Spleen (tissue), 7 donors: ENCODE results near the gene LDAH.
"Not testable (repeated sequence)": the region's sequence is repeated elsewhere in the genome, so short reads cannot be mapped to it uniquely, and the experiment has no call there.

Experiments used
- POLR2A ChIP-seq, 3 donors: fragments of 450-650 bp; IDR thresholded peaks; one replicate each; pipeline ENCODE4 v1.5.1; 2017; ENCODE audit warnings: antibody characterized with exemption in 3 of 3, mild to moderate bottlenecking in 1 of 3
- TF ChIP-seq, protein P1 (sequence below), 11 experiments: fragments of 200-600 bp in 7 of 11; fragments of 450-650 bp in 4 of 11; sonication (generic) in 4 of 11; IDR thresholded peaks in 8 of 11; conservative IDR thresholded peaks in 3 of 11; 1 replicate in 7 of 11; 2 replicates in 4 of 11; pipeline versions ENCODE4 v1.4.0 to v1.8.0; 2016 to 2021; ENCODE audit warnings: antibody characterized with exemption in 11 of 11, inconsistent platforms in 4 of 11, mild to moderate bottlenecking in 1 of 11
- donor health status: DM: no; HTN: no; CAD: no; lungs with moderate emphysema.
- donor health status: DM: no; HTN: no; CAD: no.
- donor health status: DM: no; HTN: no; CAD: no.

DNA sequence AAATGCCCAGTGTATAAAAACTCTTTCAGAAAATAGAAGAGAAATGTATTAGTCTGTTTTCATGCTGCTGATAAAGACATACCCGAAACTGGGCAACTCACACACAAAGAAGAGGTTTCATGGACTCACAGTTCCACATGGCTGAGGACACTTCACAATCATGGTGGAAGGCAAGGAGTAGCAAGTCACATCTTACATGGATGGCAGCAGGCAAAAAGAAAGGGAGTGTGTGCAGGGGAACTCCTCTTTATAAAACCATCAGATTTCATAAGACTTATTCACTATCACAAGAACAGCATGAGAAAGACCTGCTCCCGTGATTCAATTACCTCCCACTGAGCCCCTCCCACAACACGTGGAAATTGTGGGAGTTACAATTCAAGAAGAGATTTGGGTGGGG lies 29.0 kb downstream of the LDAH start:
- TF ChIP-seq, protein P1, sequence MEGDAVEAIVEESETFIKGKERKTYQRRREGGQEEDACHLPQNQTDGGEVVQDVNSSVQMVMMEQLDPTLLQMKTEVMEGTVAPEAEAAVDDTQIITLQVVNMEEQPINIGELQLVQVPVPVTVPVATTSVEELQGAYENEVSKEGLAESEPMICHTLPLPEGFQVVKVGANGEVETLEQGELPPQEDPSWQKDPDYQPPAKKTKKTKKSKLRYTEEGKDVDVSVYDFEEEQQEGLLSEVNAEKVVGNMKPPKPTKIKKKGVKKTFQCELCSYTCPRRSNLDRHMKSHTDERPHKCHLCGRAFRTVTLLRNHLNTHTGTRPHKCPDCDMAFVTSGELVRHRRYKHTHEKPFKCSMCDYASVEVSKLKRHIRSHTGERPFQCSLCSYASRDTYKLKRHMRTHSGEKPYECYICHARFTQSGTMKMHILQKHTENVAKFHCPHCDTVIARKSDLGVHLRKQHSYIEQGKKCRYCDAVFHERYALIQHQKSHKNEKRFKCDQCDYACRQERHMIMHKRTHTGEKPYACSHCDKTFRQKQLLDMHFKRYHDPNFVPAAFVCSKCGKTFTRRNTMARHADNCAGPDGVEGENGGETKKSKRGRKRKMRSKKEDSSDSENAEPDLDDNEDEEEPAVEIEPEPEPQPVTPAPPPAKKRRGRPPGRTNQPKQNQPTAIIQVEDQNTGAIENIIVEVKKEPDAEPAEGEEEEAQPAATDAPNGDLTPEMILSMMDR (IDR thresholded peaks at IDR 0.05 in 8 of 11, conservative IDR thresholded peaks at IDR 0.05 in 3 of 11): not testable (repeated sequence)
- not testable (repeated sequence) for TF ChIP-seq POLR2A (IDR thresholded peaks at IDR 0.05)
